Germinal center (tissue), 1 donor: ENCODE data around the gene GOLGA6C.
"Not testable (repeated sequence)": the region's sequence is repeated elsewhere in the genome, so short reads cannot be mapped to it uniquely, and the experiment has no call there.

Experiments used
- DNase-seq: peaks from one replicate; pipeline ENCODE4 v3.0.0; 2012; ENCODE audit warnings: mixed read lengths, low spot score

GOLGA6C gene

GRCh38 chr15:75319231-75319897 lies 61.2 kb downstream of the GOLGA6C start:
- not testable (repeated sequence) for DNase-seq
